Measurements from ENCODE around the gene CSF2RB.
"Not testable (repeated sequence)": the region's sequence is repeated elsewhere in the genome, so short reads cannot be mapped to it uniquely, and the experiment has no call there.

Gene CSF2RB

DNA sequence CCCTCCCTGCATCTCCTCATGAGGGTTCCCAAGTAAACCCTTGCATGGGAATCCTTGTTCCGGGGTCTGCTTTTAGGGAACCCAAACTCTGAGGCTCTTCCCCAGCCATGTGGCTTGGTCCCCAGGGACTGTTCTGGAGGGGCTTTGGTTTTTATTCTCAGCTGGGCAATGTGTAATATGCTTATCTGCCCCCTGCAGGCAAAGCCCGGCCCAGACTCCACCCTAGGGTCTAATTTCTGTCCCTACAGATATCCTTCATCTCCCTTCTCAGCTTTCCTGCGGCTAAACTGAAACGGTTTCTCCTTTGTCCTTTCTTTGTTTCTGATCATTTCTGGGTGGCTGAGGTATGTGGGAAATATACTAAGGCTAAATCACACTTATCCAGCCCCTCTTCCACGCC, 68.7 kb downstream of the CSF2RB start:
- TF ChIP-seq ZFX (IDR thresholded peaks at IDR 0.05), result no peak
- TF ChIP-seq, protein P1, sequence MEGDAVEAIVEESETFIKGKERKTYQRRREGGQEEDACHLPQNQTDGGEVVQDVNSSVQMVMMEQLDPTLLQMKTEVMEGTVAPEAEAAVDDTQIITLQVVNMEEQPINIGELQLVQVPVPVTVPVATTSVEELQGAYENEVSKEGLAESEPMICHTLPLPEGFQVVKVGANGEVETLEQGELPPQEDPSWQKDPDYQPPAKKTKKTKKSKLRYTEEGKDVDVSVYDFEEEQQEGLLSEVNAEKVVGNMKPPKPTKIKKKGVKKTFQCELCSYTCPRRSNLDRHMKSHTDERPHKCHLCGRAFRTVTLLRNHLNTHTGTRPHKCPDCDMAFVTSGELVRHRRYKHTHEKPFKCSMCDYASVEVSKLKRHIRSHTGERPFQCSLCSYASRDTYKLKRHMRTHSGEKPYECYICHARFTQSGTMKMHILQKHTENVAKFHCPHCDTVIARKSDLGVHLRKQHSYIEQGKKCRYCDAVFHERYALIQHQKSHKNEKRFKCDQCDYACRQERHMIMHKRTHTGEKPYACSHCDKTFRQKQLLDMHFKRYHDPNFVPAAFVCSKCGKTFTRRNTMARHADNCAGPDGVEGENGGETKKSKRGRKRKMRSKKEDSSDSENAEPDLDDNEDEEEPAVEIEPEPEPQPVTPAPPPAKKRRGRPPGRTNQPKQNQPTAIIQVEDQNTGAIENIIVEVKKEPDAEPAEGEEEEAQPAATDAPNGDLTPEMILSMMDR (conservative IDR thresholded peaks at IDR 0.05), result peak; percentile 9; the same call in 1 of the 2 replicates
- H3K27ac ChIP-seq, result no peak overlapping the region

DNA sequence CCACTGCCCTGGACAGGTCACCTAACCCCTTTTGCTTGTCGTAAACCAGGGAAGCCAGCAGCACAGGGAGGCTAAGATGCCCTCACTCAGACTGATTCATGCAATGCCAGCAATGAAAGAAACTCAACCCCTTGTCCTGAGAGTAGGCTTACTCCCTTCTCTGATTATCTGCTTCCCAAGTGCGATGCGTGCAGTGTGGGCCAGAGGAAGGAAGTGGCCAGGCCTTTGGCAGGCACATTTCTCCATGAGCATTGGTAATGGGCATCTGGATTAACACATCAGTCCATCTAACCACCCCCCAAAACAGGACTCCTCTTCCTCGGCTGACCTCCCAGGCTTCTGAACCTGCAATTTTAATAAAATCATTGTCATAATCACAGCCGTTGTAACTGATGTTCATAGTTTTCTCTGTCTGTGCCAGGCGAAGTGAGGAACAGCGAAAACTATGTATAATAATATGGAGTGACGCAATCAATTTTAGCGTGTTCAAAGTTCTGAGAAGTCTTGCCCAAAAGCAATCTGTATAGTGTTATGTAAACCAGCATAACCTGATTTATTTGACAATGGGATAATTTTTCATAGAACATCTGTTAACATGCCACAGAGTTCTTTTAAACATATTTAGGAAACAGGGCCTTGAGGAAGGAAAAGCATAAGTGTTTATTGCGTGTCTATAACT, 71.9 kb downstream of the CSF2RB start:
- no peak for TF ChIP-seq ZFX (IDR thresholded peaks at IDR 0.05)
- TF ChIP-seq, protein P1 (conservative IDR thresholded peaks at IDR 0.05), result no peak
- H3K27ac ChIP-seq, result no peak overlapping the region

DNA sequence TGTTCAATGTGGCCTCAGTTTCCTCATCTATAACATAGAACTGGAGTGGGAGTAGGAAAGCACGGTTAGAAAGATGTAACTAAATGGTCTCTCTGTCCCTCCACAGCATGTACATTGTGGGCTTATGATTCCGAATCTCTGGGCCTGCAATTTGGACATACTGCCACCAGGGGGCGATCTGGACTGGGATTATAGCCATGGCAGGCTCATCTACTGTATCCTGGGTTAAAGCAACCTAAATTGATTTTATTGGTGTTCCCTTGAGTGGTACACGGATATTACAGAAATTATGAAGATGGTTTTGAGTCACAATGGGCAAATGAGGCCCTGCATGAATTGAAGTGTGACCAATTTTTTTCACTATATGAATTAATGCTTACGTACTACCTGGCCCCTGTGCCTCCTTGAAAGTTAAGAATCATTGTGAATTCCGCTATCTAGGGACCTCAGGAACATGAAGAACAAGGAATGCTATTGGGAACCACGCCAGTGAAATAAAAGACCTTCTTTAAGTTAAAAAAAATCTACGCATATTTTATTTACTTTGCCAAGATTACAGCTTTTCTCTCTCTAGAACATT, 72.9 kb downstream of the CSF2RB start:
- TF ChIP-seq ZFX (IDR thresholded peaks at IDR 0.05), result no peak
- TF ChIP-seq, protein P1 (conservative IDR thresholded peaks at IDR 0.05), result peak; percentile 87
- no peak overlapping the region for H3K27ac ChIP-seq

DNA sequence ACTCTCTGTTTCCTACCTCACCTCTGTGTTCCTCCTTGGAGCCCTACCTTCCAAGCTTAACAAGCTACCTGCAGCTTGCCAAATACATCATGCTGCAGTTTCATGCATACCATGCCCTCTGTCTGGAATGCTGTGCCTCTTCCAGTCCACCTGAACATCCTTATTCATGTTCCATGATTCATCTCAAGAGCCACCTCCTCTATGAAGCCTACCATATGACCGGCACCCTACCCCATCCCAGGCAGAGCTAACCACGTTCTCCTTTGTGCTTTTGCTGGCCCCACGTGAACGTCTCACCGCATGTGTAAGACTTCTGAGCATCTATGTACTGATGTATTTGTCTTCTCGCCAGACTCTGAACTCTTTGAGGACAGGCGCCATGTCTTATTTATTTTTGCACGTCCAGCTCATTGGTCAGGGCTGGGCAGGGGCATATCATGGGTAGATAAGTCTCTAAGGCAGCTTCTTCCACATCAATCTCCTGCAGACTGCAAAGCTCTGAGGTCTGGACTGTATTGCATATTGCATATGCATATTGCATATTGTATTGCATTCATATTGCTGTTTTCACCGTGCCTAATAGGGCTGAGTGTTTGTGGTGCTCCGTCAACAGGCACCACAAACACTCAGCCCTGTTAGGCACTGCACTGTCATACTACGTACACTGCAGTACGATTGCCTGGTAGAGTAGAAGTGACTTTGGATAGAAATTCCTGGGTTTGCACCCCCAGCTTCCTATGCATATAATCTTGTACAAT, 74.8 kb downstream of the CSF2RB start:
- TF ChIP-seq, protein P1 (conservative IDR thresholded peaks at IDR 0.05), result no peak
- no peak for TF ChIP-seq ZFX (IDR thresholded peaks at IDR 0.05)
- H3K27ac ChIP-seq, result no peak overlapping the region

DNA sequence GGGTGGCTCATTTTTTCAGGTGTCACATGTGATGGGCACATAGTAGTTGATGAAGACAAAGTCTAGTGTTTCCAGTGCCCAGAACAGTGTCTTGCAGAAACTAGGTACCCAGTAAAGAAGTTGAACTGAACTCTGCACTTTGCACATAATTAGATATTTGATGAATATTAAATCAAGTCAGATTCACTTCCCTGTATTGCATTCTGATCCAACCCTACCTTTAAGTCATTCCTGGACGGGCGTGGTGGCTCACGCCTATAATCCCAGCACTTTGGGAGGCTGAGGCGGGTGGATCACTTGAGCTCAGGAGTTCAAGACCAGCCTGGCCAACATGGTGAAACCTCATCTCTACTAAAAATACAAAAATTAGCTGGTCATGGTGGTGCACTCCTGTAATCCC, 75.6 kb downstream of the CSF2RB start:
- H3K27ac ChIP-seq, result not testable (repeated sequence)
